H9 (cell line): ENCODE data around the gene TUBB2B. TPM values are rescaled to one million over a fixed set of nuclear protein-coding genes. Genes with fewer than 3 reads are reported as not detected.

ENCODE experiments used
- DNase-seq: peaks from one replicate; pipeline ENCODE4 v3.0.0-alpha.2; 2017
- H2AFZ ChIP-seq: one replicate; pipeline ENCODE4 v1.6.1; 2013; ENCODE audit warnings: mild to moderate bottlenecking, low read length, control low read depth, moderate library complexity
- H2AK5ac ChIP-seq: 2 replicates; pipeline ENCODE4 v1.6.1; 2013; ENCODE audit warnings: low read length, control low read depth, mixed read lengths; ENCODE audit not compliant: insufficient read length
- H2BK120ac ChIP-seq: one replicate; pipeline ENCODE4 v1.6.1; 2013; ENCODE audit warnings: low read depth, mild to moderate bottlenecking, low read length, control low read depth, inconsistent platforms; ENCODE audit not compliant: poor library complexity, severe bottlenecking
- H2BK12ac ChIP-seq: 2 replicates; pipeline ENCODE4 v1.6.1; 2013; ENCODE audit warnings: low read length, control low read depth, mixed read lengths, low read depth; ENCODE audit not compliant: insufficient read length
- H2BK15ac ChIP-seq: 2 replicates; pipeline ENCODE4 v1.6.1; 2013; ENCODE audit warnings: low read depth, low read length, control low read depth
- H2BK20ac ChIP-seq: one replicate; pipeline ENCODE4 v1.6.1; 2013; ENCODE audit warnings: low read depth, mild to moderate bottlenecking, low read length, control low read depth, inconsistent platforms; ENCODE audit not compliant: poor library complexity, severe bottlenecking
- H2BK5ac ChIP-seq: 2 replicates; pipeline ENCODE4 v1.6.1; 2013; ENCODE audit warnings: low read length, control low read depth, mixed read lengths; ENCODE audit not compliant: insufficient read length
- H3K14ac ChIP-seq: 2 replicates; pipeline ENCODE4 v1.6.1; 2013; ENCODE audit warnings: low read length, control low read depth; ENCODE audit not compliant: insufficient read depth
- H3K18ac ChIP-seq: 2 replicates; pipeline ENCODE4 v1.6.1; 2013; ENCODE audit warnings: low read depth, mild to moderate bottlenecking, mixed read lengths, low read length, control low read depth; ENCODE audit not compliant: insufficient read length
- H3K23ac ChIP-seq: 2 replicates; pipeline ENCODE4 v1.6.1; 2013; ENCODE audit warnings: low read length, control low read depth, mixed read lengths, low read depth; ENCODE audit not compliant: insufficient read length
- H3K23me2 ChIP-seq: 2 replicates; pipeline ENCODE4 v1.6.1; 2013; ENCODE audit warnings: low read depth, mild to moderate bottlenecking, mixed read lengths, low read length, control low read depth; ENCODE audit not compliant: insufficient read length, poor library complexity, severe bottlenecking
- H3K27ac ChIP-seq: 2 replicates; pipeline ENCODE4 v1.5.1; 2013; ENCODE audit warnings: low read length, control low read depth, mixed read lengths, low read depth; ENCODE audit not compliant: insufficient read length
- H3K27me3 ChIP-seq: 2 replicates; pipeline ENCODE4 v1.6.1; 2013; ENCODE audit warnings: low read length, control low read depth, inconsistent platforms; ENCODE audit not compliant: insufficient read depth
- H3K4ac ChIP-seq: 2 replicates; pipeline ENCODE4 v1.6.1; 2013; ENCODE audit warnings: low read depth, mild to moderate bottlenecking, control low read depth, inconsistent platforms, low read length, moderate library complexity
- H3K4me1 ChIP-seq: 2 replicates; pipeline ENCODE4 v1.6.1; 2013; ENCODE audit warnings: low read length, control low read depth, inconsistent platforms; ENCODE audit not compliant: insufficient read depth
- H3K4me2 ChIP-seq: 2 replicates; pipeline ENCODE4 v1.6.1; 2013; ENCODE audit warnings: low read length, control low read depth, mixed read lengths; ENCODE audit not compliant: insufficient read length, insufficient read depth
- H3K56ac ChIP-seq: 2 replicates; pipeline ENCODE4 v1.6.1; 2013; ENCODE audit warnings: low read depth, mild to moderate bottlenecking, mixed read lengths, low read length, control low read depth; ENCODE audit not compliant: insufficient read length
- H3K79me1 ChIP-seq: 2 replicates; pipeline ENCODE4 v1.6.1; 2013; ENCODE audit warnings: low read depth, mild to moderate bottlenecking, moderate library complexity, low read length, control low read depth, inconsistent platforms; ENCODE audit not compliant: insufficient read depth, poor library complexity, severe bottlenecking
- H3K79me2 ChIP-seq: 2 replicates; pipeline ENCODE4 v1.6.1; 2013; ENCODE audit warnings: low read length, control low read depth, inconsistent platforms; ENCODE audit not compliant: insufficient read depth
- H3K9ac ChIP-seq: 2 replicates; pipeline ENCODE4 v1.6.1; 2013; ENCODE audit warnings: low read length, control low read depth, mixed read lengths; ENCODE audit not compliant: insufficient read length; ENCODE audit errors: extremely low read depth
- H3K9me3 ChIP-seq: one replicate; pipeline ENCODE4 v1.6.1; 2013; ENCODE audit warnings: low read depth, low read length, inconsistent platforms; ENCODE audit not compliant: control insufficient read depth
- H3T11ph ChIP-seq: one replicate; pipeline ENCODE4 v1.6.1; 2013; ENCODE audit warnings: mild to moderate bottlenecking, low read length, control low read depth, inconsistent platforms
- H4K20me1 ChIP-seq: one replicate; pipeline ENCODE4 v1.6.1; 2013; ENCODE audit not compliant: control insufficient read depth, insufficient read length, insufficient read depth
- H4K5ac ChIP-seq: 2 replicates; pipeline ENCODE4 v1.6.1; 2013; ENCODE audit warnings: low read depth, mild to moderate bottlenecking, mixed read lengths, low read length, control low read depth; ENCODE audit not compliant: insufficient read length
- H4K8ac ChIP-seq: replicated peaks from 2 replicates; pipeline ENCODE4 v1.6.1; 2013; ENCODE audit warnings: low read length, control low read depth, mixed read lengths, low read depth; ENCODE audit not compliant: insufficient read length
- H4K91ac ChIP-seq: 2 replicates; pipeline ENCODE4 v1.6.1; 2013; ENCODE audit warnings: low read depth, mild to moderate bottlenecking, moderate library complexity, mixed read lengths, low read length, control low read depth; ENCODE audit not compliant: insufficient read length
- H3K27ac Mint-ChIP-seq, 3 experiments: 2 replicates in 2 of 3; 3 replicates in 1 of 3; pipeline ENCODE4 v1.8.0; 2020 to 2021; ENCODE audit warnings: mixed read lengths in 3 of 3, mild to moderate bottlenecking in 1 of 3, moderate library complexity in 1 of 3
- H3K27me3 Mint-ChIP-seq: 2 replicates; pipeline ENCODE4 v1.8.0; 2021; ENCODE audit warnings: low read depth, mild to moderate bottlenecking, moderate library complexity, mixed read lengths
- H3K36me3 Mint-ChIP-seq, 3 experiments: 2 replicates in 2 of 3; 3 replicates in 1 of 3; pipeline ENCODE4 v1.8.0; 2020 to 2021; ENCODE audit warnings: low read depth in 3 of 3, mixed read lengths in 3 of 3; ENCODE audit not compliant: insufficient read depth in 1 of 3
- H3K4me1 Mint-ChIP-seq, 2 experiments: 2 replicates each; pipeline ENCODE4 v1.8.0; 2020; ENCODE audit warnings: mixed read lengths in 2 of 2
- H3K4me3 Mint-ChIP-seq, 2 experiments: 2 replicates in 1 of 2; 3 replicates in 1 of 2; pipeline ENCODE4 v1.8.0; 2020 to 2021; ENCODE audit warnings: mild to moderate bottlenecking in 2 of 2, mixed read lengths in 2 of 2, moderate library complexity in 1 of 2
- H3K9me3 Mint-ChIP-seq, 2 experiments: 2 replicates in 1 of 2; 3 replicates in 1 of 2; pipeline ENCODE4 v1.8.0; 2020; ENCODE audit warnings: mild to moderate bottlenecking in 2 of 2, mixed read lengths in 2 of 2, moderate library complexity in 1 of 2
- CTCF ChIP-seq: fragments of 200-600 bp; sonication (generic); conservative IDR thresholded peaks from 3 replicates; pipeline ENCODE4 v1.8.0; 2021; ENCODE audit warnings: antibody characterized with exemption, mild to moderate bottlenecking
- WGBS: extraction: QIAGEN DNeasy Blood & Tissue Kit; methylation state at CpG from one replicate; pipeline ENCODE4 v1.1.7; 2013; ENCODE audit warnings: missing lambda C conversion rate, low lambda C conversion rate, mixed read lengths; ENCODE audit not compliant: insufficient read length; ENCODE audit errors: extremely low coverage; 5-methylcytosine and 5-hydroxymethylcytosine counted together
- total RNA-seq: library from RNA; stranded (reverse); gene quantifications from 2 replicates; pipeline ENCODE4 v1.2.1, GENCODE V29; 2021

The TUBB2B gene
- total RNA-seq, 1 experiment from 2014 or later = 320 TPM

- Mint-ChIP-seq H3K27ac (no peak overlapping the region), H3K9me3 (peaks cover 5 to 6% of the 10 kb centered on the region in 2 experiments; a peak in 4 of 5 replicates), H3K4me1 (peaks cover 16 to 23% of the 10 kb centered on the region in 2 experiments), H3K4me3 (no peak overlapping the region), H3K36me3 (peaks cover 5 to 7% (median 5%) of the 10 kb centered on the region in 3 experiments; a peak in 6 of 7 replicates), H3K27me3 (peaks cover 21% of the 10 kb centered on the region)
- Histone ChIP-seq H4K20me1 (no peaks in the 10 kb centered on the region), H3K4ac (no peak overlapping the region), H3K56ac (no peak overlapping the region), H3K23ac (no peak overlapping the region), H3K18ac (no peak overlapping the region), H3K4me1 (no peaks in the 10 kb centered on the region), H2BK15ac (no peak overlapping the region), H3K23me2 (peaks cover 3% of the 10 kb centered on the region), H3K9ac (no peak overlapping the region), H2AK5ac (no peak overlapping the region), H2BK12ac (no peak overlapping the region), H2BK5ac (no peak overlapping the region), H4K91ac (no peak overlapping the region), H3K27me3 (no peaks in the 10 kb centered on the region), H3K9me3 (no peaks in the 10 kb centered on the region), H4K8ac (no peak overlapping the region), H3K79me2 (no peaks in the 10 kb centered on the region), H2BK20ac (no peak overlapping the region), H3K4me2 (no peak overlapping the region), H3K27ac (no peak overlapping the region), H4K5ac (no peak overlapping the region), H3T11ph (no peak overlapping the region), H3K14ac (no peak overlapping the region), H2AFZ (no peak overlapping the region), H3K79me1 (no peaks in the 10 kb centered on the region), H2BK120ac (no peak overlapping the region)
- no peak for DNase-seq
- no CpG with 5 or more reads among the region's 40 CpGs for WGBS
- no peak for TF ChIP-seq CTCF
These were observed 26.1 kb upstream of the TUBB2B start for GRCh38 chr6:3253597-3253961.
